GM19372 (cell line): Measurements from ENCODE around the gene SELENON.

Source experiments
- ATAC-seq: cut with Tn5 transposase; IDR thresholded peaks from one replicate; pipeline ENCODE4 v1.9.1; 2021; ENCODE audit warnings: mild to moderate bottlenecking, low read depth, moderate library complexity; ENCODE audit not compliant: unreplicated experiment

SELENON gene

DNA sequence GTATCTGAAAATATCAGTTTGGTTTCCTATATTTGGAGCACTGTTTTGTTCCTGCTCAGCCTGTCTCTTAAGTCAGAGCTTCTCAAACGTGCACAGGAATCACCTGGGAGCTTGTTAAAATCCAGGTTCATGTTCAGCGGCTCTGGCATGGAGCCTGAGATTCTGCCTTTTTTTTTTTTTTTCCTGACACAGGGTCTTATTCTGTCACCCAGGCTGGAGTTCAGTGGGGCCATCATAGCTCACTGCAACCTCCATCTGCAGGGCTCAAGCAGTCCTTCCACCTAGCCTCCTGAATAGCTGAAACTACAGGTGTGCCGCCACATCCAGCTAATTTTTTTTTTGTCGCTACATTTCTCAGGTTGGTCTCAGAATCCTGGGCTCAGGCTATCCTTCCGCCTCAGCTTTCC, 12.2 kb upstream of the SELENON start:
- ATAC-seq, result no peak

DNA sequence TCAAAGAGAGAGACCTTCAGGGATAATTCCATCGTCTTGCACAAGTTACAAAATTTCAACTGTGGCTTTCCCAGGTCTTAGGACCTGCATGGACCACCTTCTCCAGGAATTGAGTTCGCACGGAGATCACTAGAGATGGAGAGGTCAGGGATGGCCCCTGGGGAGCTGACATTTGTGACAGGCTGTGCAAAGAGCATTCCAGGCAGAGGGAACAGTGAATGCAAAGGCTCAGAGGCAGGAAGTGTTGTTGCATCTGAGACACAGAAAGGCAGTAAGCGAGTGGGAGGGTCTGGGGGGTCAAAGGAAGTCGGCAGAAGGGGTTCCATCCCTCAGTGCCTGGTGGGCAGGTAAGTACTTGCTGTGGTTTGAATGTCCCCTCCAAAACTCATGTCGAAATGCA, 9.5 kb upstream of the SELENON start:
- no peak for ATAC-seq

DNA sequence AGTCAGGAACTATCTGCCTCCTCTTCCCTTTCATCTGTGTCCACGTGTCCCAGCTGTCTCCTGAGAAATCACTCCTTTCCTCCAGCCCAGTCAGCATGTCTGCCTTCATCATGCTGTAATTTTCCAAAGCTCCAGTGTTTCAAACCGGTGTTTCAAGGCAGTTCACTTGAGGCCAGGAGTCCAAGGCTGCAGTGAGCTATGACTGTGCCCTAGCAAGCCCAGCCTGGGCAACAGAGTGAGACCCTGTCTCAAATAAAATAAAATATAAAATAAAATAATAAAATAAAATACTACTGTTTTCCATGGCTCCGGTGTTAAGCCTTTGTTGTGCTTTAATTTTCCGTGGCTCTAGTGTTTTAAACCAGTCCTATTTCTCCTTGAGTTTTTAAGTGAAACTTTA, 7.9 kb upstream of the SELENON start:
- no peak for ATAC-seq

DNA sequence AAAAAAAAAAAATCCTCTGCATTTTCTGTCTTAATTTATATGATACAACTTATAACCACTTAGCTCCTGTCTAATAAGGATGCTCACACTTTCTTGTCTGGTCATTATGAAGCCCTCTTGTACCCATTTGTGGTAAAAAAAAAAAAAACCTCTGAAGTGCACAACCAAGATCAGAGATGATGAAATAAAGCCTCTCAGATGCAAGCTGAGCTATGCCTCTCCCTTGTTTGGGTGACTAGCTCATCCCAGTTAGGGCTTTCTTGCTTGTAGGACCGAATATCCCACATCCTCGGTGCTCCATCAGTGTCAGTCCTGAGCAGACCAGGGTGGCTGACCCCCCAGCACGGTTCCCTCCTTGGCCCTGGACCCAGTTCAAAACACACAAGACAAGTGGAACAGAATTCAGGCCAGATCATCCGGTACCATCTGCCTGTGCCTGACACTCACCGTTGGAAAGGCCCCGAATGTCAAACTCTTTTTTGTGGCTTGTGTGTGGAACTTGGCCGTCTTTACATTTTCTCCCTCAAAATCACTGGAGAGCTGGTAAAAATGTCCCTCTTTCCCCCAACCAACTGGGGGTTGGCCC, 6.3 kb upstream of the SELENON start:
- no peak for ATAC-seq

DNA sequence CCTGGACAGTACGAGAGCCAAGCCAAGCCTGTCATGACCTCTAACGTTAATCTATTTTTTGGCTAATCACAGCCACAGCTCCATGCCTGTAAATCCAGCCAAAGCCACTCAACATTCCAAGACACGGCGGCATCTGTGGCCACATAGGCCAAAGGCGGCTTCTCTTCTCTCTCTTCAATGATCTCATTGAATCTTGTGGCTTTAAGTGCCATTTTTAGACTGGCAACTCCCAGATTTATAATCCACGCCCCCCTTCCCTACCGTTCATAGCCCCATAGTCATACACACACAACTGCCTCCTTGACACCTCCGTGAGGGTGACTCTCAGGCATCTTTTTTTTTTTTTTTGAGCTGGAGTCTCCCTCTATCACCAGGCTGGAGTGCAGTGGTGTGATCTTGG, 5.7 kb upstream of the SELENON start:
- ATAC-seq, result no peak

DNA sequence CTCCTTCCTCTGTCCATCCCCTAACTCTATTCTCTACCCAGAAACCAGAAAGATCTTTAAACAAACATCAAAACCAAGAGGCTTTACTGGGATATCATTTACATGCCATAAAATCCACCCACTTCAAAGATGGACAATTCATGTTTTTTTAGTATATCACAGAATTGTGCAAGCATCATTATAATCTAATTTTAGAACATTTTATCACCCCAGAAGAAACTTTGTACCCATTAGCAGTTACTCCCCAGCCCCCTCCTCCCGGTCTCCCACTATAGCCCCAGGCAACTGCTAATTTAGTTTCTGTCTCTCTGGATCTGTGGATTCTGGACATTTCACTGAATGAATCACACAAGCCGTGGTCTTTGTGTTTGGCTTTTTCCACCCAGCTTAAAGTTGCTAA, 4.8 kb upstream of the SELENON start:
- ATAC-seq, result no peak

DNA sequence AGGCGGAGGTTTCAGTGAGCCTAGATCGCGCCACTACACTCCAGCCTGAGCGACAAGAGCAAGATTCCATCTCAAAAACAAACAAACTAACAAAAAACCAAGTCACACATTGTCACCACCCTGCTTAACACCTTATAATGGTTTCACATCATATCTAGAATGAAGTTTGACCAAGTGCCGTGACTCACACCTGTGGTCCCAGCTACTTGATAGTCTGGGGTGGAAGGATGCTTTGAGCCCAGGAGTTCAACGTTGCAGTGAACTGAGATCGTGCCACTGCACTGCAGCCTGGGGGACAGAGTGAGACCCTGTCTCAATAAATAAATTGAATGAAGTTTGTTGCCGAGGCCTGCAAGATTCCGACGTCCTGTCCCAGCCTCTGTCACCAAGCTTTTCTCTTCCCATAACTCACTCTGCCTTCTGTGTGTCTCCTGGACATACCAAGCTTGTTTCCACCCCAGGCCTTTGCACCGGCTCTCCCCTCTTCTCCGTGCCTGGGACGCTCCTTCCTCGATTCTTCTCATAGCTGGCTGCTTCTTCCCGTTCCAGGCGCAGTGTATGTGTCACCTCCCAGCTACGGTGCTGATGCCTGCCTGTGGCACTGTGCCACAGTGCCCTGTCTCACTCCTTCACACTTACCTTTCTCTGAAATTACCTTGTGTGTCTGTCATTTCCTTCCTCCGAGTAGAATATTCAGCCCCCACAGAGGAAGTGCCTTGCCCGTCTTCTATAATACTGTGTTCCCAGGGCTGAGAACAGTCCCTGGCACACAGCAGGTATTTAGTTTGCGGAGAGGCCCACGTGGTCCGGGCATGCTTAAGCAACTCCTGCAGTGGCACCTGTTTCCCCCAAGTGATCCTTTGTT, 3.8 kb upstream of the SELENON start:
- no peak for ATAC-seq

DNA sequence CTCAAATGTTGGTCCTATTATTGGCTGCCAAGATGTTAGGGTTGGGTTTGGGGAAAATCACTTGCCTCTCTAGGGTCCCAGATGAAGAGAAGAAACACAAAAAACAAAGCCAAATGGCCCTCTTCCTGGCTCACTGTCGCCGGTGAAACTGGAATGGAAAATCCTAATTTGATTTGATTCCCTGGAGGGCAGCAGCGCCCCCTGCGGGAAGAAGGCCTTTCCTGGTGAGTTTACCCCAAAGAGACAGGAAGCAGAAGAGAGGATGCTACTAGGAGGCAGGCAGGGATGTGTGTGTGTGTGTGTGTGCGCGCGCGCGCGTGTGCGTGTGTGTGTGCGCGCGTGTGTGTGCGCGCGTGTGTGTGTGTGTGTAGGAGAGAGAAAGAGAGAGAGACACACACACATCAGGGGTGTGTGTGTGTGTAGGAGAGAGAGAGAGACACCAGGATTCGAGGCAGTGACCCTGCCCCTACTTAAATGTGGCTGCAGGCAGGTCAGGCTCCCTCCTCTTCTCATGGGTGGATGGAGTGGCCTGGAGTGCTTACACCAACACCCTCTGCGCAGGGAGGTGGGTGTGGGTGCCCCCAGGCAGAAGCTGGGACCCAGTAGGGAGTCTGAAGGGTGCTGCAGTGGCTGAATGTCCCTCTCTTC, 3.1 kb upstream of the SELENON start:
- no peak for ATAC-seq

DNA sequence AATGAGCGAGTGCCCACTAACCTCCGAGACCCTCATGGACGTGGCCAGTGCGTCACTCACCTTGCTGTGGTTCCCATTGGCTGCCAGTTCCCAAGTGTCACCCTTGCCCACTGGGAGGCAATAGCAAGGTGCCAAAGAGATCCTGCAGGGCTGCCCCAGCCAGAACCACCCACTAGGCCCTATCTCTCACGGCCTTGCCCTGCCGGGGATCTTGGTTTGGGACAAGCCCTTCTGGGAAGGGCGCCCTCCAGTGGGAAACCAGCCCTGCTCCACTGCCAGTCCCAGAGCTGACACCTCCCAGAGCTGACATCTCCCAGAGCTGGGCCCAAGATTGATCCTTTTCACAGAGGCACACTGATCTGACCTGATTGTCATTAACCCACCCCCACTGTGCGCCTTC, 2.1 kb upstream of the SELENON start:
- ATAC-seq, result no peak

DNA sequence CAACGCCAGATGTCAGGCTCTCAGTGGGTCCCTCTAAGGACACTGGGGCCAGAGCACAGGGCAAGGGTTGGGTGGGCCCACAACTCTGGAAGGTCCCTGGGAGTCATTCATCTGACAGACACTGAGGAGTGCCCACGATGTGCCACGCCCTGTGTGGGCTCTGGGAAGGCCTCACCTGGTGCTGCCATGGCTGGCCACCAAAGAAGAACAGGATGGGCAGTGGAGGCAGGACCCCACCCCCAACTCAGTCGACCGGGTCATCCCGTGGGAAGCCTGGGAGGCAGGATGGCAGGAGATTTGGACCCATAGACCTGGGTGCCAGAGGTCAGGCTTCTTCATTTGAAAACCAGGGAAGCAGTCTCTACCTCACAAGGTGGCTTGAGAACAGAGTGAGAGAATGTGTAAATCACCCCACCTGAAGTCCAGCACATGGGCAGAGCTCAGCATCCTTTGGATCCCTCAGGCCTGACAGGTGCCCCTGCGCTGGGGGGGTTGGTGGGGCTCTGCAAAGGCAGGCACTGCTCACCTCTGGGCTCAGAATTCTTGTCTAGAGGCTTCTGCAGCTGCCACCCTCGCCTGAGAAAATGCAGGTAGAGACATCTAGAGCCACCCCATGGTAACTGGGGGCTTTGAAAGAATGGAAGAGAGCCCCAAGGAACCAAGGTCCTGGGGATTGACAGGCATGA, 1.2 kb upstream of the SELENON start:
- ATAC-seq, result no peak

DNA sequence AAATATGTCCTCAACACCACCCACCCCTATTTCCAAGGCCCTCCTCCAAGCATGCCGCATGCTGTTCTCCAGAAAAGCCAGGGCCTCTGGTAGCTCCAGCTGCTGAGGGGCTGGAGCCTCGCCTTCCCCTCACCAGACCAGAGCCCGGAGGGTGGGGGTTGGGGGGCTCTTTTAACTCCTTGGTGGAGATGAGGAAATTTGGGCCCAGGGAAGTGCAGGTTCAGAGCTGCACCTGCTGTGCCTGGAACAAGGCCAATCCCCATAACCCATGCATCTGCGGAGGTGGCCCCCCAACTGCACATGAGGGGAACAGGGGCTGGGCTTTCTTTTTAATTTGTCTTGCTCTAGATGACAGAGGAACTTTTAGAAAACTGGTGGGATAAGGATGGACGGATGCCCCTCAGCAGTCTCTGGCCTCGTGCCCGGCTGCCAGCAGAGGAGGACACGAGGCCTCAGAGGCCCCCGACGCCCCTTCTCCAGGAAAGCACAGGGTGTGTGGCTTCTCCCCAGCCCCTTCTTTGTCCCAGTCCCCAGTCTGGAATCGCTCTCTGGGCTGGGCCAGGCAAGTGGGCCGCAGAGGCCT, 550 bp upstream of the SELENON start:
- no peak for ATAC-seq

DNA sequence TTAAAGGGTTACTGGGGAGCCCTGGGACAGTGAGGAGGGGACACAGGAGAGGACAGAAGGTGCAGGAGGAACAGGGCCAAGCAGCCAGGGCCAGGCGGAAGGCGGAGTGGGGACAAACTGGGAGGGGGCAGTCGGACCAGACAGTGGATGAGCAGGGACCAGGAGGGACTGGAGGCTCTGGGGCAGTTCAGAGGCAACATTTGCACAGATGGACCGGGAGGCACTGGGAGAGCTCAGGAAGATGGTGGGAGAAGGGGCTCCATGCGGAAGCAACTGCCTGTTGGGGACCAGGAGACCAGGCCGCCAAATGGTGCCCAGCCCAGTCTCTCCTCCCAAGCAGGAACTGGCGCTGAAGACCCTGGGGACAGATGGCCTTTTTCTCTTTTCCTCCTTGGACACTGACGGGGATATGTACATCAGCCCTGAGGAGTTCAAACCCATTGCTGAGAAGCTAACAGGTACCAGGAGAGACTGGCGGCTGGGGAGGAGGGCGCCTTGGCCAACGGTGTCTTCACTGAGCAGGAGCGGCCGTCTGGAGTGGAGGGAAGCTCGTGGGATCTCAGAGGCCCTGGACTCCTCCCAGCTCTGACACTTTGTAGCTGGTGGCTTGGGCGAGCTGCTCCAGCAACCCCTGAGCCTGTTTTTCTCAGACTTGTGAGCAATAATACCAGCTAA, 847 bp downstream of the SELENON start:
- ATAC-seq, result no peak

DNA sequence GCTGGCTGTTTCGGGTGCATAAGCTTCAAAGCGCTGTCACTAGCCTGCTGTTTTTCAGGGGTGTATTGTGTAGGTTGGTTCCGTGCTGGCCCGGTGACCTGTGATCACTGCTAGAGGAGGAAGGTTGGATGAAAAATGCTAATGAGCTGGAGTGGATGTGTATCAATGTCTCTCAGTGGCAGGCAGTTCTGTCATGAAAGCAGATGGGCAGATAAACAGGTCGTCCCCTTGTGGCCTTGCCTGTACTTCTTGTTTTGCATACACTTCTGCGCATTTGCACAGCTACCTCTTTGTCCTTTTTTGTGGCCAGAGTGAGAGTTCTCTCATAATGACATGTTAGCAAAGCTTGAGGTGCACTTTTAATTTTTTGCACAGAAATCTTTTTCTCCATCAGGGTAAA, 2.9 kb downstream of the SELENON start:
- no peak for ATAC-seq

DNA sequence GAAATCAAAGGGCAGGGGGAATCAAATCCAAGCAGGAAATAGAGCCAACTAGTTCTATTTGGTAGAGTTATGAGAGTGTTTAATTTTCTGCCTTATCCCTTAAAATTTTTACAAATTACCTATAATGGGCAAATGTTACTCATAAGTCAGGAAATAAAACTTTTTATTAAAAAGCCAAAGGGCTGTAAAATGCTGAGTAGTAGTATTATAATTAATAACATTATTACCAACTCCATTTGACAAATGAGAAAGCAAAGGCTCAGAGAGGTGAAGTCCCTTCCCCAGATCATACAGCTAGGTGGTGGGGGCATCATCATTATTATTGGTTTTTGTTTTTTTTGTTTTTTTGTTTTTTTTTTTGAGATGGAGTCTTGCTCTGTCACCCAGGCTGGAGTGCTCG, 3.4 kb downstream of the SELENON start:
- no peak for ATAC-seq

DNA sequence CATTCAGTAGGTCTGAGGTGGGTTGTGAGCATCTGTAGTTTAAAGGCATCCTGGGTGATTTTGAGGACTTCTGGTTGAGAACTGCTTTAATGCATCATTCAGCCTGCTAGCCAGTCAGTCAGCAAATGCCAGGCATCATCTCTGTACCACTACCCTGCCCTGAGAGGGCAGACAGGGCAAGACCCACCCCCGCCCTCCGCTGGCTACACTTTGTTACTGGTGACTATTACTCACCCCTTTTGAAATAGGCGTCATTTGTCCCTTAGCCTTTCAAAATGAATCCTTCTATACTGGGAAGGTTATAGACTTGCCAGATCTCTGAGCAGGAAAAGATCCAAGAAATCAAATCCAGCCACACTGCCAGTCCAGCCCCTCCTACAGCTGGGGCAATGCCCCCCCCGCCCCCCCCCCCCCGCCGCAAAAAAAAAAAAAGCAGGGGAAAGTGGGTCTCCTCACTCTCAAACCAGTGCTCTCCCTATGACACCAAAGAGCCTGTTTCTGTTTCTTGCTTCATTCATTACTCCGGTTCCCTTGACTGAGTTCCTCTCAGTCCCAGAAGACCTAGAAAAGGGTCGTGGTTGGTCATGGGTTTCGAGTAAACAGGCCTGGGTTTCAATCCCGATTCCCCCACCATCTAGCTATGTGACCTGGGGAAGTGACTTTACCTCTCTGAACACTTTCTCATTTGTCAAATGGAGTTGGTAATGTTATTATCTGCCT, 4.4 kb downstream of the SELENON start:
- ATAC-seq, result no peak

DNA sequence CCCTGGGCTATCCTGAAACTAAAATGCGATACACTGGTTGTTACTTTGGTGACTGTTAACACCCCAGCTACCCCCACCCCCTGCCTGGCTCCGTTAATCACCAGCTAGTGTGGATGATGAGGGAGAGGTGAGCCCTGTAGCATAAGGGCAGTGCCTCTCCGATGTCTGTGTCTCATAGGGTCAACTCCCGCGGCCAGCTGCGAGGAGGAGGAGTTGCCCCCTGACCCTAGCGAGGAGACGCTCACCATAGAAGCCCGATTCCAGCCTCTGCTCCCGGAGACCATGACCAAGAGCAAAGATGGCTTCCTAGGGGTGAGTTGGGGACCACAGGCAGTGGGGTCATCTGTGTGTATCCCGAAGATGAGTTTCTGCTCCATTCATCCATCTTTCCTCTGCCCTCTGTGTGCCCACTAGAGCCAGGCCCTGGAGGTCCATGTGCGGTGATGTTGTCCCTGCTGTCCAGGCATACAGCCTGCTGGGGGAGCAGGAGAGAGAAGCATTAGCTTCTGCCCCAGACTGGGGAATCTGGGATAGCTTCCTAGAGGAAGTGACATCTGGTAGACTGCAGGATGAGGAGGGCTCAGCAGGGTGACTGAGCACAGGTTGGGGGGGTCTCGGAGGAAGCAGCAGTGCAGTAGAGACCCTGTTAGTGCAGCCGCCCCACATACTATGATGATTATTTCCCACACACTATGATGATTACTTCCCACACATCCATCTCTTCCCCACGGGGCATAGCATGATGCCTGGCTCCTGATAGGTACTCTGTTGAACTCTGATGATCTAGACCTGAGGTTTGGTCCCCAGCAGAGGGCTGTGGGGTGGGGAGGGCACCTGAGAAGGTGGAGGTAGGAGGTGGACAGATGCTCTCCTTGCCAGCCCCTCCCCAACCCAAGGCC, 5.2 kb downstream of the SELENON start:
- ATAC-seq, result no peak

DNA sequence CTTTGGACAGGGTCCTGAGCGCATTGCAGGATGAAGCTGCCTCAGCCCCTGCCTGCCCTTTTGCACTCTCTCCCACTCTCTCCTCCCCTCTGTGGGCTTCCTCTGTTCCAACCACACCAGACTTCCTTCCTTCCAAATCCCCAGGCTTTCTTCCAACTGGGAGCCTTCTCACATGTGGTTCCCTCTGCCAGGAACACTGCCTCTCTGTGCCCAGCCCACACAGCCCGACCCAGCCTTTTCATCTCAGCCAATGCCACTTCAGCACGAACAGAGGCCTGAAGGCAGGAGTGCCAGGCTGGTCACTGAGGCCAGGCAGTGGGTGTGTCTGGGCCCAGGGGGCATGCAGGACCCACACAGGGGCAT, 5.9 kb downstream of the SELENON start:
- no peak for ATAC-seq

DNA sequence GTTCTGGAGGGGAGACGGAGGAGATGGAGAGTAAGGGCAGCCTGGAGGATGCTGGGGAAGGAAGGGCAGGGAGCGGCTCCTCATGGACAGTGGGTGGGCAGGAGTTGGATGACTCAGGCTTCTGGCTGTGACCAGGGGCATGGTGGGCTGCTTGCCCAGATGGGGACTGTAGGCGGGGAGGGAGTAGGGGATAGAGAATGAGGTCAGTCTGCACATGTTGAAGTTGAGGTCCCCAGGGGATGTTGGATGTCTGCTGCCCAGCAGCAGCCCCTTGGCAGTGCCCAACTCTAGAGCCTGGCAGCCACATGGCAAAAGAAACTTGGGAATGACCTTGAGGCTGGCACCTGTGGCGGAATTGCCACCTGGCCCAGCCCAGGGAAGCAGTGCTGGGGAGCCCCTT, 6.4 kb downstream of the SELENON start:
- ATAC-seq, result no peak
